SK-N-SH treated with all-trans-retinoic acid at 6 μM for 48 hours (cell line): ENCODE measurements around the gene PLEKHM3.

Source experiments
- ATAC-seq: fragments of 200-7000 bp; cut with Tn5 transposase; 3 replicates; pipeline ENCODE4 v1.9.1; 2020; ENCODE audit warnings: mild to moderate bottlenecking, moderate library complexity
- ARNTL ChIP-seq: fragments of 450-650 bp; formaldehyde crosslinking; IDR thresholded peaks from 2 replicates; pipeline ENCODE4 v1.5.0; 2020; ENCODE audit warnings: low read depth, mild to moderate bottlenecking, moderate library complexity, borderline replicate concordance
- BACH2 ChIP-seq: fragments of 250-450 bp; sonication (Bioruptor Pico); IDR thresholded peaks from 2 replicates; pipeline ENCODE4 v1.9.0; 2021; ENCODE audit warnings: mild to moderate bottlenecking, borderline replicate concordance
- CSDC2 ChIP-seq: fragments of 250-450 bp; sonication (Bioruptor Pico); IDR thresholded peaks from 2 replicates; pipeline ENCODE4 v1.5.0; 2020; ENCODE audit warnings: mild to moderate bottlenecking, moderate library complexity
- ESRRG ChIP-seq: fragments of 250-450 bp; sonication (Bioruptor Pico); IDR thresholded peaks from 2 replicates; pipeline ENCODE4 v1.6.1; 2021; ENCODE audit warnings: mild to moderate bottlenecking
- GLIS3 ChIP-seq: fragments of 250-450 bp; sonication (Bioruptor Pico); IDR thresholded peaks from 2 replicates; pipeline ENCODE4 v1.5.0; 2020; ENCODE audit warnings: mild to moderate bottlenecking, moderate library complexity
- ISL1 ChIP-seq: fragments of 250-450 bp; sonication (Bioruptor Pico); IDR thresholded peaks from 2 replicates; pipeline ENCODE4 v2.1.2; 2022; ENCODE audit warnings: mild to moderate bottlenecking, moderate library complexity
- OSR1 ChIP-seq: fragments of 250-450 bp; sonication (Bioruptor Pico); IDR thresholded peaks from 2 replicates; pipeline ENCODE4 v1.8.0; 2022; ENCODE audit warnings: moderate library complexity, mild to moderate bottlenecking, inconsistent platforms
- PATZ1 ChIP-seq: fragments of 250-450 bp; sonication (Bioruptor Pico); IDR thresholded peaks from 2 replicates; pipeline ENCODE4 v1.8.0; 2020; ENCODE audit warnings: mild to moderate bottlenecking, moderate library complexity, borderline replicate concordance
- PPARA ChIP-seq: fragments of 250-450 bp; sonication (Bioruptor Pico); IDR thresholded peaks from 2 replicates; pipeline ENCODE4 v1.5.0; 2020; ENCODE audit warnings: mild to moderate bottlenecking, borderline replicate concordance
- RARB ChIP-seq: fragments of 250-450 bp; sonication (Bioruptor Pico); IDR thresholded peaks from 2 replicates; pipeline ENCODE4 v1.8.0; 2021; ENCODE audit warnings: mild to moderate bottlenecking, moderate library complexity
- SNAI2 ChIP-seq: fragments of 250-450 bp; sonication (Bioruptor Pico); IDR thresholded peaks from 2 replicates; pipeline ENCODE4 v1.5.0; 2020; ENCODE audit warnings: mild to moderate bottlenecking, moderate library complexity
- TCF4 ChIP-seq: fragments of 250-450 bp; sonication (Bioruptor Pico); IDR thresholded peaks from 2 replicates; pipeline ENCODE4 v1.8.0; 2021; ENCODE audit warnings: mild to moderate bottlenecking, moderate library complexity, borderline replicate concordance
- TOX ChIP-seq: fragments of 250-450 bp; sonication (Bioruptor Pico); IDR thresholded peaks from 2 replicates; pipeline ENCODE4 v1.8.0; 2021; ENCODE audit warnings: mild to moderate bottlenecking, moderate library complexity, borderline replicate concordance
- TSHZ2 ChIP-seq: fragments of 250-450 bp; sonication (Bioruptor Pico); IDR thresholded peaks from 2 replicates; pipeline ENCODE4 v1.5.0; 2020; ENCODE audit warnings: mild to moderate bottlenecking, moderate library complexity
- ZC3H10 ChIP-seq: fragments of 250-450 bp; sonication (Bioruptor Pico); IDR thresholded peaks from 2 replicates; pipeline ENCODE4 v1.5.1; 2021; ENCODE audit warnings: mild to moderate bottlenecking, moderate library complexity
- ZFP3 ChIP-seq: fragments of 250-450 bp; sonication (Bioruptor Pico); IDR thresholded peaks from 2 replicates; pipeline ENCODE4 v1.5.0; 2020; ENCODE audit warnings: mild to moderate bottlenecking, moderate library complexity
- ZNF565 ChIP-seq: fragments of 450-650 bp; formaldehyde crosslinking; conservative IDR thresholded peaks from 2 replicates; pipeline ENCODE4 v1.5.0; 2020; ENCODE audit warnings: low read depth, mild to moderate bottlenecking, moderate library complexity
- ZNF70 ChIP-seq: fragments of 450-650 bp; formaldehyde crosslinking; IDR thresholded peaks from 2 replicates; pipeline ENCODE4 v1.5.0; 2020; ENCODE audit warnings: mild to moderate bottlenecking, moderate library complexity
- TF ChIP-seq, protein P1 (sequence below): fragments of 250-450 bp; sonication (Bioruptor Pico); IDR thresholded peaks from 2 replicates; pipeline ENCODE4 v1.5.1; 2021; ENCODE audit warnings: mild to moderate bottlenecking, moderate library complexity
- TF ChIP-seq, protein P2 (sequence below): fragments of 250-450 bp; sonication (Bioruptor Pico); IDR thresholded peaks from 2 replicates; pipeline ENCODE4 v1.8.0; 2021; ENCODE audit warnings: low read depth, mild to moderate bottlenecking, moderate library complexity, borderline replicate concordance

Gene PLEKHM3

GRCh38 chr2:208040199-208041171, 15.2 kb upstream of the PLEKHM3 start:
- peak; percentile 94 for ATAC-seq

DNA sequence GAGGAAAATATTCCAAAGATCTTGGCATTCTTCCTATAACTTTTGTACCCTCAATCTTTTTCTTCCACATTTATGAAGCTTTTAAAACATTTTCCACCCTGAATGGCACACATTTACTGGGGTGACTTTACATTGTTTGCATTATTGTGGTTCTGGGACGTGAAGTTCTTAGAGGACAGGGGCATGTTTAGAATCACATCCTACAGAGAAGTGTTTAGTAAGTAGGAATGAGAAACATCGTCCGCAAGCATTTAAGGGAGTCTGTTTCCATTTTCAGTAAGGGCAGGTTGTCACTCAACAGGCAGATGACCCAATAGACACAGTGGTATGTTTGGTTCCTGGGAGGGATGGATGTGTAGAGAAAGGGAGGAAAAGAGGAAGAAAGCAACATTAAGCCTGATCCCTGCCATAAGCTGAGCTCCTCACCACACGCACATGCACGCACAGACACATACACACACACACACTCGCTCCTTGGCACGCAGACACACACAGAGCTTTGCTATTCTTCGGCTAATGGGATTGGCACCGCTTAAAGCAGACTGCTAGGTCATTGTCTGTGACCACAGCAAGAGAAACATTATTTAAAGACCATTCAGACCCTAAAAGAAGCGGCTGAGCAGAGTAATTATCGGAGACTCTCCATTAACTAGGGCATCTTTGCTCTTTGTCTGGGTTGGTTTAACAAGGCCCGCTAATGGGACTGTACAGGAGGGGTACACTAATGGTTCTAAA, 14.2 kb upstream of the PLEKHM3 start:
- ATAC-seq: no peak
- TF ChIP-seq ZC3H10 (CRISPR knock-in tag): no peak
- TF ChIP-seq ZNF565 (CRISPR knock-in tag): no peak
- TF ChIP-seq, protein P1, sequence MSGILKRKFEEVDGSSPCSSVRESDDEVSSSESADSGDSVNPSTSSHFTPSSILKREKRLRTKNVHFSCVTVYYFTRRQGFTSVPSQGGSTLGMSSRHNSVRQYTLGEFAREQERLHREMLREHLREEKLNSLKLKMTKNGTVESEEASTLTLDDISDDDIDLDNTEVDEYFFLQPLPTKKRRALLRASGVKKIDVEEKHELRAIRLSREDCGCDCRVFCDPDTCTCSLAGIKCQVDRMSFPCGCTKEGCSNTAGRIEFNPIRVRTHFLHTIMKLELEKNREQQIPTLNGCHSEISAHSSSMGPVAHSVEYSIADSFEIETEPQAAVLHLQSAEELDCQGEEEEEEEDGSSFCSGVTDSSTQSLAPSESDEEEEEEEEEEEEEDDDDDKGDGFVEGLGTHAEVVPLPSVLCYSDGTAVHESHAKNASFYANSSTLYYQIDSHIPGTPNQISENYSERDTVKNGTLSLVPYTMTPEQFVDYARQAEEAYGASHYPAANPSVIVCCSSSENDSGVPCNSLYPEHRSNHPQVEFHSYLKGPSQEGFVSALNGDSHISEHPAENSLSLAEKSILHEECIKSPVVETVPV: no peak
- TF ChIP-seq TCF4 (CRISPR knock-in tag): no peak
- TF ChIP-seq SNAI2 (CRISPR knock-in tag): no peak
- TF ChIP-seq, protein P2, sequence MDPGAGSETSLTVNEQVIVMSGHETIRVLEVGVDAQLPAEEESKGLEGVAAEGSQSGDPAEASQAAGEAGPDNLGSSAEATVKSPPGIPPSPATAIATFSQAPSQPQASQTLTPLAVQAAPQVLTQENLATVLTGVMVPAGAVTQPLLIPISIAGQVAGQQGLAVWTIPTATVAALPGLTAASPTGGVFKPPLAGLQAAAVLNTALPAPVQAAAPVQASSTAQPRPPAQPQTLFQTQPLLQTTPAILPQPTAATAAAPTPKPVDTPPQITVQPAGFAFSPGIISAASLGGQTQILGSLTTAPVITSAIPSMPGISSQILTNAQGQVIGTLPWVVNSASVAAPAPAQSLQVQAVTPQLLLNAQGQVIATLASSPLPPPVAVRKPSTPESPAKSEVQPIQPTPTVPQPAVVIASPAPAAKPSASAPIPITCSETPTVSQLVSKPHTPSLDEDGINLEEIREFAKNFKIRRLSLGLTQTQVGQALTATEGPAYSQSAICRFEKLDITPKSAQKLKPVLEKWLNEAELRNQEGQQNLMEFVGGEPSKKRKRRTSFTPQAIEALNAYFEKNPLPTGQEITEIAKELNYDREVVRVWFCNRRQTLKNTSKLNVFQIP (CRISPR knock-in tag): no peak
- no peak for TF ChIP-seq ESRRG (CRISPR knock-in tag)
- no peak for TF ChIP-seq PATZ1 (CRISPR knock-in tag)
- no peak for TF ChIP-seq PPARA (CRISPR knock-in tag)
- no peak for TF ChIP-seq GLIS3
- no peak for TF ChIP-seq TSHZ2 (CRISPR knock-in tag)
- TF ChIP-seq BACH2 (CRISPR knock-in tag): no peak
- TF ChIP-seq ZNF70 (CRISPR knock-in tag): no peak
- no peak for TF ChIP-seq ARNTL
- no peak for TF ChIP-seq TOX
- TF ChIP-seq, all 23 proteins: peak for 0

More at GRCh38 chr2:208040199-208041171, 15.2 kb upstream of the PLEKHM3 start:
- TF ChIP-seq ARNTL: no peak
- TF ChIP-seq ESRRG (CRISPR knock-in tag): no peak
- TF ChIP-seq RARB (CRISPR knock-in tag): no peak
- TF ChIP-seq ZFP3 (CRISPR knock-in tag): no peak

- no peak for ATAC-seq
- TF ChIP-seq, protein P2 (CRISPR knock-in tag): no peak
- TF ChIP-seq OSR1 (CRISPR knock-in tag) (no peak), ZNF70 (CRISPR knock-in tag) (no peak), ISL1 (CRISPR knock-in tag) (no peak), CSDC2 (CRISPR knock-in tag) (0 out of 2 replicates have a peak, but pooled peaks have one; percentile 68), RARB (CRISPR knock-in tag) (no peak), SNAI2 (CRISPR knock-in tag) (no peak)
These were observed 12.5 kb upstream of the PLEKHM3 start for GRCh38 chr2:208037564-208038487.
